NCI-H2081 (cell line): Measurements from ENCODE around the gene CFAP46.

ENCODE experiments used
- DNase-seq, 2 experiments: peaks; one replicate each; lab custom pipeline; 2025; lab: John Stamatoyannopoulos, UW

The CFAP46 gene

GRCh38 chr10:132880128-132880981 is 62.0 kb downstream of the CFAP46 start:
- no peak for DNase-seq

DNA sequence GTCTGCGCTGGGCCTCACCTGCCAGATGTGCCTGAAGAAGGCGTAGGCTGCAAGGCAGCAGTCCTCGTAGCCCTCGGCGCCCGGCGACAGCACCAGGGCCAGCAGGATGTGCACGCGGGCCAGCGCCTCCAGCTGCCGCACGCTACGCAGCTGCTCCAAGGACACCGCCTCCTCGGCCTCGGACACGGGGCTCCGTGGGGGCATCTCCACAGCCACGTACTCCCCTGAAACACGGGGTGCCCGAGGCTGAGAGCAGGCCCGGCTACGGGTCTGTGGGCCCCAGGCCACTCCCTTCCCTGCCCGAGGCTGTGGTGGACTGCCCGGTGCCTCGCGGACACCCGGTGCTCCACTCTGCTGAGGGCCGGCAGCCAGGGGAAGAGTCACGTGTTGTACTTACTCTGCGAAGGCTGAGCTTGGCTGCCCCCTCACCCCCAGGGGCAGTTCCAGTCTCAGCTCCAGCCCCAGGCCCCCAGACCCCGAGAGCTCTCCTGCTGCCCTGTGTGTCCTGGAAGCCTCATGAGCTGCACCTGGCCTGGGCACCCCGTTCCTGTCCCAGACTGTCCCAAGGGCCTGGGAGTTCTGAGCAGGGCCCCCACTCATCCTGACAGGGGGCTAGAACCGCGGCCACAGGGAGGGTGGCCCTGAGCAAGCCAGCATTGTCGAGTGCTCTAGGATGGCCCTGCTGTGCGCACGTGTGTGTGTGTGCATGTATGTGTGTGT is 62.8 kb downstream of the CFAP46 start:
- no peak for DNase-seq

DNA sequence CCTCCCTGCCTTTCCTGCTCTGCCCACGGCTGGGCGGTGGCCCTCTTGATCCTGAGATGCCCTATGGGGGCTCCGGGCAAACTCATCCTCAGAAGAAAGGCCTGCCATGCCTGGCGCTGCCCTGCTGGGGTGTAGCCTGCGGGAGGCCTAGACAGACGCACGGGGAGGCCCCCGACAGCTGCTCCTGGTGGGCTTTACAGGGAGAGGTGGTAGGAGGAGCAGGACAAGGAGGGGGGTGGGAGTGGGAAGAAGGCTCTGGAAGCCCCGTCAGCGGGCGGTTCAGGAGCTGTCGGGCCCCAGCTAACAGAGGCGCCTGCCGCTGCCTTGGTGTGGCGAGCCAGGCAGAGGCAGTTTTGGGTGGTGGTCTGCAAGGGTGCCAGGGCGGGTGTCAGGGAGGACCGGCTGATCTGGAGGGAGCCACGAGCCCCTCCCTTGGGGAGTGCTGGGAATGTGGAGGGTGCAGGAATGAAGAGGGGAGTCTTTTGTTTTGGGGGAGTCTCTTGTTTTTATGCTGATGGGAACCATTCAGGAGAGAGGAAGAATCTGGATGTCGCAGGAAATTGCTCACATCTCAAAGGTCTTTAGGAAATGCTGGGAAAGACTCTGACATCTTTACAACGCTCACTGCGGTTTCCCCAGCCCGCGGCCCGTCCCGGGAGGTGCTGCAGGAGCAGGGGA is 63.5 kb downstream of the CFAP46 start:
- no peak for DNase-seq

GRCh38 chr10:132878091-132878729 is 64.2 kb downstream of the CFAP46 start:
- DNase-seq = no peak

DNA sequence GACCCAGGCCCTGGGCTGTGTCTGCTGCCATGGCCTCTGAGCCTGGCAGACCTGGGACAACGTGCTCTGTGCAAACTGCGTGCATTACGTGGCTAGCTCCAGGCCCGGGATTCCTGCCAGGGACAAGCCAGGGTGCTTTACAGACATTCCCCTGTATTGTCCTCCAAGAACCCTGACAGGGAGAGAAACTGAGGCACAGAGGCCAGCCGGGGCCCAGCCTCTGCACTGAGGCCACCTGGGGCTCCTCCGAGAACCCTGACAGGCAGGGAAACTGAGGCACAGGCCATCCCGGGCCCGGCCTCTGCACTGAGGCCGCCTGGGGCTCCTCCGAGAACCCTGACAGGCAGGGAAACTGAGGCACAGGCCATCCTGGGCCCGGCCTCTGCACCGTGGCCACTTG is 64.9 kb downstream of the CFAP46 start:
- DNase-seq = no peak

DNA sequence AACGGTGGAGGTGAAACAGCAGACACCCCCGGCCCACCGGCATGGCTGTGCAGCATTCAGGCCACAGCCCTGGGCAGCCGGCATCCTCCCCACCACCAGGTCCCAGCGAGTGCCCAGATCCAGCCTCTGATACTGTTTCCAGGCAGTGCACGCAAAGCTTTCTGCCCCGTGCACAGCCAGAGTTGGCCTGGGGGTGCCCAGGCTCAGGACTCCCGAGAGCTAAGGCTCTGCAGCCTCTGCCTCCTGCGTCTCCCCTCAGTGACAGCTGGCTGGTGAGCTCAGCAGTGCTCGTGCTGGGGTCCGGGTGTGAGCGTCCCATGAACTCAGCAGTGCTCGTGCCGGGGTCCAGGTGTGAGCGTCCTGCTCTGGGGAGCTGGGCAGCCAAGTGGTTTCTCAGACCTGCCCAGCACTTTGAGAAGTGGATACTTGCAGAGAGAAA is 65.4 kb downstream of the CFAP46 start:
- DNase-seq = no peak

DNA sequence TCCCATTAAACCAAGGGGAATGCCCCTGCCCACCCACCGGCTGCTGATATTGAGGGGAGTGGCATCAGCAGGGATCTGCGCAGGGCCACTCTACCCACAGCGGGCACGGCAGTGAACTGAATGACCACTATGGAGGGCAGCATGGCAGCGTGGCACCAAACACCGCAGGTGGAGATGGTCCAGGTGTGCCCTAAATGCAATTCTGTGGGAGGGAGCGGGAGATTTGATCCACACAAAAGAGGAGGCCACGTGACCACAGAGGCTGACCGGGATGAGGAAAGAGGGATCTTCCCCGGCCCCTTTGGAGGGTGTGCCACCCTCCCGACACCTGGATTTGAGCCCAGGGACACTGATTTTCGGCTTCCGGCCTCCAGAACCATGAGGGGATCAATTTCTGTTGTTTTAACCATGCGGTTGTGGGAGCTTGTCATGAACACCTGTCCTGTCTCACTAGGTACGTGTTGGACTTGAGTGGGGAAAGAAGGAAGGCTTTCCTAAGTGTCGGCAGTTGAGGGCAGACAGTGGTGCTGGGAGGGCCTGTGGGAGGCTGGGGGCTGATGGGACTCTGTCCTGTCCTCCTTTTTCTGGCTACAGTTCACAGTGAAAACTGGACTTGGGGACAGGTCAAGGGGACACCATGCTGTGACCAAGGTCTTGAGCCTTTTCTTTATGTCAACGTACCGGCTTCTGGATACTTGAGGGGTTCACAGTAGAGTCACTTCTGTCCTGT is 66.1 kb downstream of the CFAP46 start:
- no peak for DNase-seq

DNA sequence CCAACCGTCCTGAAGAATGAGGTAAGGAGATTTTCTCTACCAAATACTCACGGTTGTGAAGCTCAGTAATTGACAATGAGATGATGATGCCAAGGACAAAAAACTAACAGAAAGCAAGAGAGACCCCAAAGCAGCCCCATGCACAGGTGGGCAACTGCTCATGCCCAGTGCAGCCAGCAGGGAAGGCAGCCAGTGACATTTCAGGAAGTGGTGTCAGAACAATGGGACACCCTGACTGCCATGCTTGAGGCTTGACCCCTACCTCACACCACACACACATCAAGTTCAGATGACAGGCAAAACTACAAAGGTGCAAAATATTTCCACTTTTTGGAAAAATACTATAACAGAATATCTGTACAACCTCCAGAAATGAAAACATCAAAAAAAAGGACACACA is 66.9 kb downstream of the CFAP46 start:
- no peak for DNase-seq

DNA sequence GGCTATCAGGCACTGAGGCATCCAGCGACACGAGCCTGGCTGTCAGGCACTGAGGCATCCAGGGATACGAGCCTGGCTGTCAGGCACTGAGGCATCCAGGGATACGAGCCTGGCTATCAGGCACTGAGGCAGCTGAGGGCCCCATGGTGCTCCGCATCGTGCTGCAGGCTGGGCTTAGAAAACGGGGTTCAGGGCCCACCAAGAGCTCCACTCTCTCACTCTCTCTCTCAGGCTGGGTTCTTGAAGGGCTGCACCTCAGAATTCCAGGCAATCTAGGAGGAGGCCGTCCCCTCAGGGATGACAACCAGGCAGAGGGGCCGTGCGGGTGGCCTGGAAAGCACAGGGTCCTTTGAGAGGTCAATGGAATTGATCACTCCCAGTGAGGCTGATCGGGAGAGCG is 69.0 kb downstream of the CFAP46 start:
- DNase-seq = no peak

DNA sequence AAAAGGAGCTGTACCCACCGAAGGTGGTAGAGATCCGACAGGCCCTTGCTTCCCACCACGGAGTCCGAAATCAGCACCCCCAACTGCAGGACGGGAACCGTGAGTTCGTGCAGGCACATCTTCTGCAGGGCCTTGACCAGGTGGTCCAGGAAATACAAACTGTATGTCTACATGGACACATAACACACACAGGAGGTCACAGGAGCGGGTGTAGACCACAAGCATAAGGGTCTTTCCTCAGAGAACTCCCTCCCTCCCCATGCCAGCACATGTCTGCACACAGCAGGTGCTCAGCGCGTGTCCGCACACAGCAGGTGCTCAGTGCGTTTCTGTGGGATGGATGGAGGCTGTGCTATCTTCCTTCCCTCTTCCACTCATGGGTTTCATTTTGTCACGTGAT is 69.7 kb downstream of the CFAP46 start:
- DNase-seq = no peak

DNA sequence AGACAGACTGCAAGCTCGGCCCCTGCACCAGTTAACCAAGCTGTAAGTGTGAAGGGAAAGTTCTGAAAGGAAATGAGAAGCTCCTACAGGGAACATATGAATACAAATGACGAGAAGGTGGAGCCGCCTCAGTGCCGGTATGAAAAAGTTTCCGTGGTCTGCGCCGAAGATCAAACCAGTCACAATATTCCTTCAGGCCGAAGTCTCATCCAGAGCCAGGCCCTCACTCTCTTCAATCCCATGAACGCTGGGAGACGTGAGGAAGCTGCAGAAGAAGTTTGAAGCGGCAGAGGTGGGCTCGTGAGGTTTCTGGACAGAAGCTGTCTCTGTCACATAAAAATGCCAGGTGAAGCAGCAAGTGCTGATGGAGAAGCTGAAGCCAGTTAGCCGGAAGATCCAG is 71.9 kb downstream of the CFAP46 start:
- DNase-seq = no peak

DNA sequence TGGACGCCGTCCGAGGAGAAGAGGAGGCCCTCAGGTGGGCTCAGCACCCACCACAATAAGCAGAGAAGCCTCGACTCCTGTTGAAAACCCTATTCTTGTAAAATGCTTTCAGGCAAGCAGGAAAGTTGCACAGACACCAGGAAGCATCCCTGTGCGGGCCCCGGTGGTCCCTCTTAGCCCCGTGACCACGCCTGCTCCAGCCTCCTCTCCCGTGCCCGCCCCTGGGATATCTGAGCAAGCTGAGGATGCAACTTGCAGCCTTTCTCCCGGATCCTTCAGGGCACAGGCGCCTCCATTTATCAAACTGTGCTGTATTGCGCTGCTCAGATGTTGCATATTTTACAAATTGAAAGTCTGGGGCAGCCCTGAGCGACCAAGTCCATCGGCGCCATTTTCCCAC is 72.7 kb downstream of the CFAP46 start:
- no peak for DNase-seq

DNA sequence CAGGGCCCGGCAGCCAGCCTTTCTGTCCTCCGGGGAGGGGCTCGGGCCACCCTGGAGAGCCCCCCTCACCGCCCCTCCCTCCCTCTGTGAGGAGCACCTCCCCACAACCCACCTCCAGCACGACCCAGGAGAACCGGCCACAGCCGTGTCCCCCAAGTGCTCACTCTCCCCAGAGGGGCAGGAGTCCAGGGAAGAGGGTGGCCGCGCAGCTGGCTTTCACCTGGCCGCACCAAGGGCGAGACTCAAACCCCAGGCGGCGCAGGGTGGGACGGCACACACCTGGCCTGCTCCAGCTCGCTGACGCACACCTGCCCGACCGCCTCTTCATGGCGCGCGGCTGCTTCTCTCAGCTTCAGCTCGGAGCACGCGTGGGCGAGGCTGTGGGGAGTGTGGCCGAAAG is 73.4 kb downstream of the CFAP46 start:
- no peak for DNase-seq

DNA sequence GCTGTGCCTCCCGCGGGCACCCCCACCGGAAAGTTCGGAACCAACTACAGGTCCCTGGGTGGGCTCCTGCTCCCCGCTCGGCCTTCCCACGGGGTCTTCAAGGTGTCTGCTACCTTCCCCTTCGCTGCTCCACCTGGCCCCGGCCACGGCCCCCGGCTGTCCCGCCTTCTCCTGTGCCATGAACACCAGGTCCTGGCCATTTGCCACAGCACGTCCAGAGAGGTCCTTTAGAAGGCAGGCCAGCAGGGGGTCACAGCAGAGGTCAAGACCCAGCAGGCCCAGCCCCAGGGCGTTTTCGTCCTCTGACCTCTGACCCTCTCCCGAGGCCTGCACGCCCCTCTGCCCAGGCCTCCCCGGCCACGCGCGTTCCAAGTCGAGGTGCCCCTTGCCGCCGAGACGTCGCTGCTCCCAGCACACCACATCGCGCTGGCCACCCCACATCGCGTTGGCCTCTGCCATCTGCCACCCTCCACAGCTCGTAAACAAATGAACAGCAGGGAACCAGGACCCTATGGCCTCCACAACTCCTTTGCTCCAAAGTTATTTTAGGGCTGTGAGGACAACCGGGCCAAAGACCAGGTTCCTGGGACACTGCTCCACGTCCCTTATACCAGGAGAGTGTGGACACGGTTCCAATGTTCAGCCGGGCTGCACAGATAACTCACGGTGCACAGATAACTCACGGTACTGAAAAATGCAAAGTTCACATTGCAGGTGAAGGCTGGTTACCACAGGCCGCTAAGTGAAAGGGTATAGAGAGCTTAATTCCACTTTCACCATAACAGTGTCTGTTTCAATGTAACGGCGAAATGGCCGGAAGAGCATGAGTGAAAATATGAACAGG is 74.3 kb downstream of the CFAP46 start:
- DNase-seq = no peak

- no peak for DNase-seq
These were observed 75.6 kb downstream of the CFAP46 start for GRCh38 chr10:132866601-132867381.

- DNase-seq = no peak
These were observed 76.3 kb downstream of the CFAP46 start for GRCh38 chr10:132865851-132866600.

- DNase-seq = no peak
These were observed 77.2 kb downstream of the CFAP46 start for GRCh38 chr10:132865171-132865631.

- DNase-seq = no peak
These were observed 79.6 kb downstream of the CFAP46 start for GRCh38 chr10:132862485-132863420.
